ENCODE measurements around the gene MTRR. TPM values are rescaled to one million over a fixed set of nuclear protein-coding genes. Genes with fewer than 3 reads are reported as not detected.

The MTRR gene
- total RNA-seq (10 to 100 TPM; 30.2 to 37.0 TPM), polyA plus RNA-seq (ENCODE audit: insufficient read length in 2 of 2) (10 to 100 TPM; 36.6 to 37.2 TPM)
- long read RNA-seq, donor 1, partial matches to known transcripts, result 0 of 4 reads
- long read RNA-seq, donor 1, other reads (novel, unspliced or antisense), result 0 of 4 reads
- long read RNA-seq, donor 2, partial matches to known transcripts, result 0 of 4 reads
- long read RNA-seq, donor 2, other reads (novel, unspliced or antisense), result 0 of 4 reads
- long read RNA-seq, donor 3, result 0 reads
- long read RNA-seq, donor 4, partial matches to known transcripts, result 0 of 1 reads
- long read RNA-seq, donor 4, other reads (novel, unspliced or antisense), result 0 of 1 reads

DNA sequence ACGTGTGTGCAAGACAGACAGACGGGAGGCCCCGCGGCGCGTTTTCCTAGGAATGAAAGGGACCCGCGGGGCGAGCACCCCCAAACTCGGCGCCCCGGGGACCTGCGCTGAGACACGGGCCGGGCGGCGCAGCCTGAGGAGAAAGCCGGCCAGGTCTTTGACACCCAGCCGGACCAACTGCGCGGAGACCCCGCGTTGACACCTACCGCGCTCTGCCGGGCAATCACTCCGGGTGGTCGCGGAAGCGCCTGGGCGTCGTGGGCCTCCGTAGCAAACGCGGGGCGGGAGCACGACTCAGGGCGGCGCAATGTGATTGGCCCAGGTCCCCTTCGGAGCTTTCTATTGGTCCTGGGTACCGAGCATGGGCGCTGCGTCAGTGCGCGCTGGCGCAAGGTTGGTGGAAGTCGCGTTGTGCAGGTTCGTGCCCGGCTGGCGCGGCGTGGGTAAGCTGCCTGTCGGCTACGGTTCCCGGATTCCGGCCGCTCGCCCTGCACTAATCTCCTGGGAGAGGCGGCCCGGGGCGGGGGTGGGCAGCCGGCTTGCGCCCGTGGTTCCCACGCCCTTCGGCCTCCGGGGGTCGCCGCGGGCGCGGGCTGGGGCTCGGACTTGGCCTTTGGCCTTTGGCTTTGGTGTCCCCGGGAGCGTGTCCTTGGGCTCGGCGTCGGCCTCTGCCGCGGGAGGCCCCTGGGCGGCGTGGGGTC, at the start of gene MTRR, which contains the start of gene FASTKD3:
Gene MTRR, plus strand, starts transcription at position 376 of the 701 bp plus-strand sequence. CDS start 1,647 bp downstream, outside the sequence.
Gene FASTKD3, minus strand, starts transcription at position 259 of the 701 bp plus-strand sequence. CDS start 948 bp downstream, outside the sequence.
- no peaks in the 10 kb centered on the region for H3K4me1 ChIP-seq (ENCODE audit: control insufficient read depth, insufficient read depth, low read length)
- peak within 1 kb of the TSS; percentile 81 for H3K4me3 ChIP-seq (ENCODE audit: low read depth, low read length)
- peak within 1 kb of the TSS; percentile 33 for H3K27ac ChIP-seq (ENCODE audit: low read depth, low read length)
- no peaks in the 10 kb centered on the region for H3K36me3 ChIP-seq (ENCODE audit: control insufficient read depth, insufficient read depth, low read length)
- 0% methylated on average over 83 of the region's 83 CpGs for WGBS (ENCODE audit: insufficient coverage)
- peak; percentile 81 to 98 (median 90) for DNase-seq (ENCODE audit: low read depth in 4 of 6, low spot score in 6 of 6)
- H3K9me3 ChIP-seq (ENCODE audit: control insufficient read depth, insufficient read depth, low read length), result no peaks in the 10 kb centered on the region
- no peaks in the 10 kb centered on the region for H3K27me3 ChIP-seq (ENCODE audit: control insufficient read depth, insufficient read depth, low read length)

GRCh38 chr5:7822449-7822848, 46.5 kb upstream of the MTRR start:
- WGBS (ENCODE audit: insufficient coverage), result no CpG with 5 or more reads among the region's 3 CpGs
- Histone ChIP-seq H3K36me3 (ENCODE audit: control insufficient read depth, insufficient read depth, low read length) (peaks cover 21% of the 10 kb centered on the region), H3K4me3 (ENCODE audit: low read depth, low read length) (no peak overlapping the region), H3K4me1 (ENCODE audit: control insufficient read depth, insufficient read depth, low read length) (peaks cover 4% of the 10 kb centered on the region), H3K27me3 (ENCODE audit: control insufficient read depth, insufficient read depth, low read length) (no peaks in the 10 kb centered on the region), H3K27ac (ENCODE audit: low read depth, low read length) (no peak overlapping the region), H3K9me3 (ENCODE audit: control insufficient read depth, insufficient read depth, low read length) (no peaks in the 10 kb centered on the region)
- no peak for DNase-seq (ENCODE audit: low read depth in 4 of 6, low spot score in 6 of 6)

DNA sequence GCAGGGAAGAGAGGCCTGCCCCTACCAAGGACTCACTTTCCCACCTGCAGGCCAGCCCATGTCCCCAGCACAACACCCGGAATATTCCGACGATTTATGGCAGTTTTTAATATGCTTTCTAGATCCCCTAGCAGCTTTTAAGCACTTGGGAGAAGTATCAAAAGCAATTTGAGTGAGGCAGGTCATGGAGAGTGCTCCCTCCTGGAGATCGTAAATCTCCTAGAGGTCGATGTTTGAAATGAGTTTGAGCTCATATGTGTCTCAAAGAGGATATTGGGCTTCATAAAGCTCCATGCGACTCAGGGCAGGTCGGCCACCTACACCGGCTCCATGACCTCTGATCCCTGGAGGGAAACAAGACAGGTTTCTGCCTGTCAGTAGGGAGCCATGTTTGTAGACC, 45.4 kb upstream of the MTRR start:
- 76% methylated on average over 5 of the region's 8 CpGs for WGBS (ENCODE audit: insufficient coverage)
- no peak overlapping the region for H3K4me3 ChIP-seq (ENCODE audit: low read depth, low read length)
- DNase-seq (ENCODE audit: low read depth in 4 of 6, low spot score in 6 of 6), result peak in 1 of 6 donors; percentile 31
- H3K9me3 ChIP-seq (ENCODE audit: control insufficient read depth, insufficient read depth, low read length), result no peaks in the 10 kb centered on the region
- H3K4me1 ChIP-seq (ENCODE audit: control insufficient read depth, insufficient read depth, low read length), result peaks cover 8% of the 10 kb centered on the region
- no peak overlapping the region for H3K27ac ChIP-seq (ENCODE audit: low read depth, low read length)
- no peaks in the 10 kb centered on the region for H3K27me3 ChIP-seq (ENCODE audit: control insufficient read depth, insufficient read depth, low read length)
- H3K36me3 ChIP-seq (ENCODE audit: control insufficient read depth, insufficient read depth, low read length), result peaks cover 21% of the 10 kb centered on the region

DNA sequence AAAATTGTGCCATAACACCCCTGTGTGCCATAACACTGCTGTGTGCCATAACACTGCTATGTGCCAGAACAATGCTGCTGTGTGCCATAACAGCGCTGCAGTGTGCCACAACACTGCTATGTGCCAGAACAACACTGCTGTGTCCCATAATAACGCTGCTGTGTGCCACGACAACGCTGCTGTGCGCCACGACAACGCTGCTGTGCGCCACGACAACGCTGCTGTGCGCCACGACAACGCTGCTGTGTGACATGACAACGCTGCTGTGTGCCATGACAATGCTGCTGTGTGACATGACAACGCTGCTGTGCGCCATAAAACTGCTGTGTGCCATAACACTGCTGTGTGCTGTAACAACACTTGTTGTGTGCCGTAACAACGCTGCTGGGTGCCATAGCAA, 44.0 kb upstream of the MTRR start:
- Histone ChIP-seq H3K27me3 (ENCODE audit: control insufficient read depth, insufficient read depth, low read length) (no peaks in the 10 kb centered on the region), H3K36me3 (ENCODE audit: control insufficient read depth, insufficient read depth, low read length) (peaks cover 16% of the 10 kb centered on the region), H3K4me1 (ENCODE audit: control insufficient read depth, insufficient read depth, low read length) (peaks cover 10% of the 10 kb centered on the region), H3K4me3 (ENCODE audit: low read depth, low read length) (no peak overlapping the region), H3K9me3 (ENCODE audit: control insufficient read depth, insufficient read depth, low read length) (no peaks in the 10 kb centered on the region), H3K27ac (ENCODE audit: low read depth, low read length) (no peak overlapping the region)
- WGBS (ENCODE audit: insufficient coverage), result 95% methylated on average over 18 of the region's 18 CpGs
- no peak for DNase-seq (ENCODE audit: low read depth in 4 of 6, low spot score in 6 of 6)

- no peaks in the 10 kb centered on the region for H3K27me3 ChIP-seq (ENCODE audit: control insufficient read depth, insufficient read depth, low read length)
- WGBS (ENCODE audit: insufficient coverage), result 91% methylated on average over 11 of the region's 11 CpGs
Observed at GRCh38 chr5:7825630-7826029, 43.3 kb upstream of the MTRR start.

DNA sequence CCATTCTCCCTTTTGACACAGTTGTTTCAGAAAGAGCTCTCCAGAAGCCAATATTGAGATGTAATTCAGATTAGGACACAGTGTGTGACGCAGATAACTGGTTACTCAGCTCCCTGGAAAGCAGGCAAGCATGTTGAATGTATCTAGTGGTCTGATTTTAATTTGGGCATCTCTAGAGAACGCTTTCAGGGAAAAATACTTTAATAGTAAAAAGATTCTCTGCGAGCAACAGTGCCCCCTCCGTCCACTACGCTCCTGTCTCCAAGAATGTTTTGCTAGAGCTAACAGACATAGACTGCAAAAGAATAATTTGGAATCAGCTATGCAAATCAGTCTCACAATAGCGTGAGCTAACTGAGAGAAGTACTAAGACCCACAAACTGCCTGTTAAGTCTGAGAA, 41.3 kb upstream of the MTRR start:
- Histone ChIP-seq H3K27ac (ENCODE audit: low read depth, low read length) (no peak overlapping the region), H3K4me3 (ENCODE audit: low read depth, low read length) (no peak overlapping the region), H3K27me3 (ENCODE audit: control insufficient read depth, insufficient read depth, low read length) (no peaks in the 10 kb centered on the region), H3K9me3 (ENCODE audit: control insufficient read depth, insufficient read depth, low read length) (no peaks in the 10 kb centered on the region), H3K4me1 (ENCODE audit: control insufficient read depth, insufficient read depth, low read length) (peaks cover 13% of the 10 kb centered on the region), H3K36me3 (ENCODE audit: control insufficient read depth, insufficient read depth, low read length) (peaks cover 20% of the 10 kb centered on the region)
- DNase-seq (ENCODE audit: low read depth in 4 of 6, low spot score in 6 of 6), result peak in 2 of 6 donors; percentile 57 to 69
- 29% methylated on average over 1 of the region's 6 CpGs for WGBS (ENCODE audit: insufficient coverage)

More at GRCh38 chr5:7825630-7826029, 43.3 kb upstream of the MTRR start:
- no peak overlapping the region for H3K27ac ChIP-seq (ENCODE audit: low read depth, low read length)
- peaks cover 16% of the 10 kb centered on the region for H3K36me3 ChIP-seq (ENCODE audit: control insufficient read depth, insufficient read depth, low read length)
- no peak for DNase-seq (ENCODE audit: low read depth in 4 of 6, low spot score in 6 of 6)
- H3K4me3 ChIP-seq (ENCODE audit: low read depth, low read length), result no peak overlapping the region
- H3K9me3 ChIP-seq (ENCODE audit: control insufficient read depth, insufficient read depth, low read length), result no peaks in the 10 kb centered on the region
- H3K4me1 ChIP-seq (ENCODE audit: control insufficient read depth, insufficient read depth, low read length), result peaks cover 10% of the 10 kb centered on the region

GRCh38 chr5:7828269-7828668, 40.7 kb upstream of the MTRR start:
- Histone ChIP-seq H3K27me3 (ENCODE audit: control insufficient read depth, insufficient read depth, low read length) (no peaks in the 10 kb centered on the region), H3K4me1 (ENCODE audit: control insufficient read depth, insufficient read depth, low read length) (peaks cover 13% of the 10 kb centered on the region), H3K9me3 (ENCODE audit: control insufficient read depth, insufficient read depth, low read length) (no peaks in the 10 kb centered on the region), H3K36me3 (ENCODE audit: control insufficient read depth, insufficient read depth, low read length) (peaks cover 20% of the 10 kb centered on the region), H3K4me3 (ENCODE audit: low read depth, low read length) (no peak overlapping the region), H3K27ac (ENCODE audit: low read depth, low read length) (no peak overlapping the region)
- 34% methylated on average over 4 of the region's 10 CpGs for WGBS (ENCODE audit: insufficient coverage)
- DNase-seq (ENCODE audit: low read depth in 4 of 6, low spot score in 6 of 6), result peak in 1 of 6 donors; percentile 77

DNA sequence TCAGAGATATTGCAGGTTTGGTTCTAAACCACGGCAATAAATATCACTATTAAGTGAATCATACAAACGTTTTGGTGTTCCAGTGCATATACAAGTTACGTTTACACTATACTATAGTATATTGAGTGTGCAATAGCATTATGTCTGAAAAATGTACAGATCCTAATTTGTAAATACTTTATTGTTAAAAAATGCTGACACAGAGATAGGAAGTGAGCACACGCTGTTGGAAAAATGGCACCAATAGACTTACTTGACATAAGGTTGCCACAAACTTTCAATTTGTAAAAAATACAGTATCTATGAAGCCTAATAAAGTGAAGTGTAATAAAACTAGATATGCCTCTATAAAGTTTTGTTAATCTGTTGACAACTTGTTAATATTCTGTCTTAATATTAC, 34.0 kb upstream of the MTRR start:
- no peak overlapping the region for H3K27ac ChIP-seq (ENCODE audit: low read depth, low read length)
- H3K4me3 ChIP-seq (ENCODE audit: low read depth, low read length), result no peak overlapping the region
- no peaks in the 10 kb centered on the region for H3K27me3 ChIP-seq (ENCODE audit: control insufficient read depth, insufficient read depth, low read length)
- peaks cover 3% of the 10 kb centered on the region for H3K36me3 ChIP-seq (ENCODE audit: control insufficient read depth, insufficient read depth, low read length)
- peaks cover 3% of the 10 kb centered on the region for H3K4me1 ChIP-seq (ENCODE audit: control insufficient read depth, insufficient read depth, low read length)
- no CpG with 5 or more reads among the region's 4 CpGs for WGBS (ENCODE audit: insufficient coverage)
- no peaks in the 10 kb centered on the region for H3K9me3 ChIP-seq (ENCODE audit: control insufficient read depth, insufficient read depth, low read length)
- DNase-seq (ENCODE audit: low read depth in 4 of 6, low spot score in 6 of 6), result no peak

DNA sequence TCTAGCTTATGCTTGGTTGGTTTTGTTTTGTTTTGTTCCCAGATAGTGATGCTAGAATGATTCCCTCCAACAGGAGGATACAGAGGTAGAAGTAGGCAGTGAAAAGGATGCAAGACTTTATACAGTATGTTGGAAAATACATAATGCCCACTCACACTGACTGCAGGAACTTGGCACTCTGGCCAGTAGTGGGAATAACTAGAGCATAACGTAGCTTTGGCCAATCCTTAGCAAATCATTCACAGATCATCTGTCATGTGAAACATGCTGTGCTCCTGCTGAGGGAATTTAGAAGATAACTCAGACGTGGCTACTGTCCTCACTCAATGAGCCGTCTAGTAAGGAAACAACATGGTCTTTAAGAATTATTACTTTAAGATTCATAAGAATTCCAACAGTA, 31.5 kb upstream of the MTRR start:
- Histone ChIP-seq H3K27me3 (ENCODE audit: control insufficient read depth, insufficient read depth, low read length) (no peaks in the 10 kb centered on the region), H3K4me1 (ENCODE audit: control insufficient read depth, insufficient read depth, low read length) (no peaks in the 10 kb centered on the region), H3K36me3 (ENCODE audit: control insufficient read depth, insufficient read depth, low read length) (no peaks in the 10 kb centered on the region), H3K9me3 (ENCODE audit: control insufficient read depth, insufficient read depth, low read length) (no peaks in the 10 kb centered on the region), H3K4me3 (ENCODE audit: low read depth, low read length) (no peak overlapping the region), H3K27ac (ENCODE audit: low read depth, low read length) (no peak overlapping the region)
- no peak for DNase-seq (ENCODE audit: low read depth in 4 of 6, low spot score in 6 of 6)
- WGBS (ENCODE audit: insufficient coverage), result no CpG with 5 or more reads among the region's 3 CpGs
